Measurements from ENCODE around the gene CLIC6.

The CLIC6 gene

DNA sequence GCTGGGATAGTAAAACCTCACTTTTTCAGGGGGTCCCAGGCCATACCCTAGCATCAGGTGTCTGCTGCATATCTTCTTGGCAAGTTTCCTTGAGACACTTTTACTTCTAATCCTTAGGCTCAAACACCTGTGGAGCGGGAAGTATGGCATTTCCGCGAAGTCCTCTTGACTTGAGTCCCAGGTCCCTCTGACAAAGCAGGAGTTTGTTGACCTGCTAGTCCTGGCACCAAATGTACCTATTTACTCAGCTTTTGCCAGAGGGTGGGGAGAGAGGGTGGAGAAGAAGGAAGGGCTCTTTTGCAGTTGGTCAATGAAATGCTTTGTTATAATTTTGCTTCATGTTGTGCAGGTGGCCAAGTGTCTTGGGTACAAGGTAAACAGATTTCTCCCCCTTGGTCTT is 59.7 kb downstream of the CLIC6 start:
- no peak for DNase-seq

DNA sequence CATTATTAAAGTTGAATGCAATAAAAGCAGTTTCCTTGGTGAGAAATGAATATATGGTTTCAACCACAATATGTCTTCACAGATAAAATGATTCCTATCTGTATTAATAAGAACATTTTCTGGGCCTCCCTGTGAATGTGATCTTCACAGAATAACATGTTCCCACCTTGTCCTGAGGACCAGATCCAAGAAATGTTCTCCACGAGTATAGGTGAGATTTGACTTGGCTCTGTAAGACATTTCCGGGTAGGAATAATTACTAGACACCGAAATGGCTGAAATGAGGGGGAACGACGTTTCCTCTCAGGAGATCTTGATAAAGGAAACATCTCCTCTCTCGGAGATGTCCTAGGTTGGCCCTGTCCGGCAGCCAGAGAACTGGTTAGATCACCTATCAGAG is 61.4 kb downstream of the CLIC6 start:
- no peak for DNase-seq

DNA sequence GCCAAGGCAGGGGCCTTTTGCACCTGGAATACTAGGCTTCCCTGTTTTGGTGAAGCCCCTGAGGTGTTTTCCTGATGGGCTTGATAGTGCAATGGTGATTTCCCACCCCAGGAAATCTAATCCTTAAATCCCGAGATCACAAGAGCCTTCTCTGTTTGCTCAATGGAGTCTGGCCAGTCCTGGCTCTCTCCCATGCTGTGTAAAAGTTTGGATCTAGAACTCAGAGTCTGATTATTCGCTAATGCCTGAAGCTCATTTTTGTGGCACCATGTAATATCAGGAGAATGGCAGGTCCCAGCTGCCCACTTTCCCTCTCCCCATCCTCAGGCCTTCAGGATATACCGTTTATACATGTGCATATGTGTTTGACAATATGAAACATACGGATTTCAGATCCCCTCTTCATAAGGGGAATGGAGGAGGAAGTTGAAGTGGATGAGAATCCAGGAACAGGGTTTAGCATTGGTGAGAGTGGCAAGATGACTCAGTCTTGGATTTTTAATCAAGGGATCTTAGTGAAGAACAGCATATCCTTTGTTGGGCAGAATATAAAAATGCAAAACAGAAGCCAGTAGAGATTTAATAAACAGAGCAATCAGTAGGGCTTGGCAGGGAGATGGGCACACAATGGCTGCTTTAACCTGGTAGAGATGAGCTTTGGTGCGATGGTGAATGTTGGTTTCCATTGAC is 62.1 kb downstream of the CLIC6 start:
- DNase-seq, result no peak

DNA sequence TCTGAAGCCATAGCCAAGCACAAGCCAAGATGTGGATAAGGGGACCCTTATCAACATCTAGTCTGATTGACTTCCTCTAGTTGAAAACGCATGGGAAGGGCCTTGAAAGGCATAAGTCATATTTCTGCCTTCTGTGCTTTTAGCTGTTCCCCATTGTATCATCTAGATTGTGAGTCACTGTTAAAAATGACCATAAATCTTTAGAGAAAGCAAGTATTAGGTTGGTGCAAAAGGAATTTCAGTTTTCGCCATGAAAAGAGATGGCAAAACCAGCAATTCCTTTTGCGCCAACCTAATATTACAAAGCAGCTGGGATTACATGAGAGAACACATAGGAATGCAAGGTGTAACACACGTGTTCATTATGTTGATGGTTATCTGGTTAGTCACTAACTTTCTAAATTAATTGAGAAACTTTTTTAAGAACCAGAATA is 63.6 kb downstream of the CLIC6 start:
- DNase-seq, result no peak

DNA sequence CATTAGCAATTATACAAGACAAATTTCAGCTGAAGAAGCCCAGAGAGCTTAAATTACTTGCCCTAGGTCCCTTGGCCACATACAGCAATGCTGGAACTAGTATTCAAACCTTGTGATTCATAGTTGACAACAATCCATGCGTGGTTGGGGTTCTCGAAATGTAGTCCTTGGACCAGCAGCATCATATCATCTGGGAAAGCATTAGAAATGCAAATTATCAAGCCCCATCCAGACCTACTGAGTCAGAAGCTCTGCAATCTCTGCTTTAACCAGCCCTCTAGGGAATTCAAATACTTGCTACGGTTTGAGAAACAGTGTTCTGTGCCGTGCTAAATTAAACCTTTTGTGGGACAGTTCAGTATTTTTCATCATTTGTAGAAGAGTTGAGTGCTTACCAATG is 65.1 kb downstream of the CLIC6 start:
- DNase-seq, result no peak

DNA sequence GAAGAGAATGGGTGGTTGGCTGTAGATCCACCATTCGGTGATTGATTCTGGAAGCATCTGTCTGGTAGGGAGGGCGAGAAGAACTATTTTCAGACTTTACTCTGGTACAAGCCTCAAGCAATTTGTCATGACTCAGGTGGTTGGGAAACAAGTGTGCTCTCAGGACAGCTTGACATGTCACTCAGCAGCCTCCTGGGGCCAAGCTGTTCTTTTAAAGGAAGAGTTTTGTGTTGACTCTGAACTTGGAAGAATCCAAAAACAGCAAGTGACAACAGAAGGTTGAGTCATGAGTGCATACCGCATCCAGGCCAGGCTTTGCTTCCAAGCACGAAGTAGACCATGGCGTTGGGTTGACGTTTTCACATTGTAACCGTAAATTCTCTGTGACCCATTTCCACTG is 65.9 kb downstream of the CLIC6 start:
- DNase-seq, result no peak

DNA sequence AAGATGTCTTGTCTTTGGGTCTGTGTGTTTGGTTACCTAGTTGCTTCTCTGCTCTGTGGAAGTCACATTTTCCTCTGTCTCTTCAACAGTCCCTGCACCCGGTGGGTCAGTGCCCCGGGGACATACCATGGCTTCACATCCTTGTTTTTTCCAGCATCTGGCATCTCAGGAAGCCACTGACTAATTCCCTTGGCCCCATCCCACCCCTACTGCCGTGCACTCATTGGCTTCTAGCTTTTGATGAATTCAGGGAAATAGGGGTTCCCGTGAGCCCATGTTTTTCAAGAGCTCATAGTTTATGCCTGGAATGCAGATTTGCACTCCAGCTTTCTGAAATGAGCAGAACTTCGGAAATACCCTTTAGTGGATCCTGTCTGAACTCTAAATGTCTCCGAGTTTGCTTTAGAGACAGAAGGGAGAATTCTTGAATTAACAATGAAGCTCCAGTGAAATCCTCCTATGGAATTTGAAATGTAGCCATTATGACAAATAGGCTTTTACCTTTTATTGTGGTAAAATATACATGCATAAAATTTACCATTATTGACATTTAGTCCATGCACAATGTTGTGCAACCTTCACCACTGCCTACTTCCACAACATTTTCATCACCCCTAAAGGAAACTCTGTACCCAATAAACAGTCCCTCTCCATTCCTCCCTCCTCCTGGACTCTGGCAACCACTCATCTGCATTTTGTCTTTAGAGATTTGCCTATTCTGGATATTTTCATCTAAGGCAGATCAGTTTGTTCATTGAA is 67.5 kb downstream of the CLIC6 start:
- no peak for DNase-seq

DNA sequence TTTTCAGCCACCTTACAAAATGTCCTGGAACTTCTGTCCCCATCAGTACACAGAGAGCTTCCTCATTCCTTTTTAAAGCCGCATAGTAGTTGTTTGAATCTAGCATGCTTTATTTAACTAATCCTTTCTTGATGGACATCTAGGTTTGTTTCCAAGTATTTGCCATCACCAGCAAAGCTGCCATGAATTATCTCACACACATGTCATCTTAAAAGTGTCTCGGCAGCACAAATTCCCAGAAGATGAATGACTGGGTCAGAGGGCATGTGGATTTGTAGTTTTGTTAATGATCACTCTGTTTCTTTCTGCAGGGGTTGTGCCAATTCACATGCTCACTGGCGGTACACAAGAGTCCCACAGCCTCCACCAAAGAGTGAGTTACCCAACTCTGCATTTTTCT is 68.3 kb downstream of the CLIC6 start:
- DNase-seq, result no peak

DNA sequence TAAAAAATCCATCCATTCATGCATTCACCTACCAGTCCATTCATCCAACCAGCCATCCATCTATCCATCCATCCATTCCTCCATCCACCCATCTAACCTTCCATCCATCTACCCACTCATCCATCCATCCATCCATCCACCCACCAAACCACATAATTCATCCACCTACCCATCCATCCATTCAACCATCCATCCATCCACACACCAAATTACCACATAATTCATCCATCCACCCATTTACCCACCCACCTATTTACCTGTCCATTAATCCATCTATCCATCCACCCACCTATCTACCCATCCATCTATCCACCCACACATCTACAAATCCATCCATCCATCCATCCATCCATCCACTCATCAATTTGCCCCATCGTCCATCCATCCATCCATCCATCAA is 71.4 kb downstream of the CLIC6 start:
- no peak for DNase-seq

DNA sequence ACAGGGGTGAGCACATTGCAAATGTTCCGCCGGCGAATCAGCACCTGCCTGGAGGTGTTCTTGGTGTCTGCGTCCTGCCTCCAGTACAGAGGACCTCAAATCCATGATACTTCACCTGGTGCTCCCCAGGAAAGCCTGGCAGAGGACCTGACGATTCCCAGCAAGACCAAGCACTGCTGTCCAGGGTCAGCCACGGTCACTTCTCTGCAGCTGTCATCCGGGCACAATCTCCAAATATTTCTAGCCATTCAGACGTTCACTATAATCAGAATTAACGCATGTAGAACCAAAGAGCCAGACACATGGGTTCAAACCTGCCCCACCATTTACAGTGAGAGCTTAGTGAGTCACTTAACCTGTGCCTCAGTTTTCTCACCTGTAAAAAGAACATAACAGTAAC is 74.5 kb downstream of the CLIC6 start:
- no peak for DNase-seq

DNA sequence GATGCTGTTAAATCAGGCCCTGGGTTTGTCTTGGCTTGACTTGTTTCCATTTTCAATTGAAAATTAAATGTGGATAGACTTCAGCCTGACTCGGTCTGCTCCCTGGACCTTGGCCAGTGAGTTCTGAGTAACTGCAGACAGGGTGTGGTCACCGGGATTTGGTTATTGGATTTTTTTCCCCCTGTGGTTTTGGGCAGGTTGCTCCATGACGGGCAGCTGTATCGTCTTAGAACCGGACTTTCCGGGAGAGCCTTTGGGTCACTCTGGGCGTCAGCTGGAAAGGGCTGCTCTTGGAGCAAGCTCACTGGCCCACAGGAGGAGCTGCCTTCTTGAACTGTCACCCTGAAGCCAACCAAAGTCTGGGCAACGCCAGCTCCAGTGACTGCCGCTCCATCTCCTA is 75.0 kb downstream of the CLIC6 start:
- DNase-seq, result no peak

DNA sequence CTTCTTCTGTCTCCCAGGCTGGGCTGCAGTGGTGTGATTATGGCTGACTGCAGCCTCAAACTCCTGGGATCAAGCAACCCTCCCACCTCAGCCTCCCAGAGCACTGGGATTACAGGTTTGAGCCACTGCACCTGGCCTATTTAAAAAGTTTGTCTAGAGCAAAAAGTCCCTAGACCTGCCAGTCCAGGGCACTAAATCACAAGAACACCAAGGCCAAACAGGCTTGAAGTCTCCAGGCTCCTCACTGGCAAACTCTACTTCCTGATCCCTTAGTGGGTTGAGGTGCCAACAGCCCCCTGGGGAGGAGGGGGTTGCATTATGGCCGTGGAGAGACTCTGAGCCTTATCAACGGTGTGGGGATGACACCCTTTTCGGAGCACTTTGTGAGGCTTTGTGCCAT is 76.0 kb downstream of the CLIC6 start:
- no peak for DNase-seq

DNA sequence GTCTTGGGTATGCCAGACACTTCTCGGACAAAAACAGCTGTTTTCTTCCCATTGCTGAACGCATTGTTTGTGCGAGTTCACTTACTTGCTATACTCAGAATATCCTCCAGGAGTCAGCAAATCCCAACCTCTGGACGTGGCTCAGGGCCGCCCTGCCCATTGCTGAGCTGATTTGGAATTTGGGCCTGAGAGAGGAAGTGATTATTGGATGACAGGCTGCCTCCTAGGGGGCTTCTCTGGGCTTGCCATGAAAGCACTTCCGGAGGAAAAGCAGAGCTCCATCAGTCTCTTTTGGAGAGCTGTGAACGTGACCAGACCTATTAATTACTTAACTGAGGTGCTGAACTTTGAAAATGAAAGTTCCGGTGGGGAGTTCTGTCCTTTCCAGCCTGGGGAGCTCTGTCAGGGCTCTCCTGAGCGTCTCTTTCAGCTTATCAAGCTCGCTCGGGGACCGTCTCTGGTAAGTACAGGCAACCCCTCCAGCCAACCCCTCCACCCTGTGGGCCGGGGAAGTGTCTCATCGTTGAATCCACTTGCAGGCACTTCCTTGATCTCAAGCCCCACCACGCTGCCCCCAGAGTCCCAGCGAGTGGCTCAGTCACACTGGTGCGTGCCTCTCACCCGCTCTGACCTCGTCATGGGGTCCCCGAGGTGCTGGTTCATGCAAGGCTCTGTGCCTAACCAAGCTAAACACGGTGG is 76.9 kb downstream of the CLIC6 start:
- peak; percentile 91 for DNase-seq

DNA sequence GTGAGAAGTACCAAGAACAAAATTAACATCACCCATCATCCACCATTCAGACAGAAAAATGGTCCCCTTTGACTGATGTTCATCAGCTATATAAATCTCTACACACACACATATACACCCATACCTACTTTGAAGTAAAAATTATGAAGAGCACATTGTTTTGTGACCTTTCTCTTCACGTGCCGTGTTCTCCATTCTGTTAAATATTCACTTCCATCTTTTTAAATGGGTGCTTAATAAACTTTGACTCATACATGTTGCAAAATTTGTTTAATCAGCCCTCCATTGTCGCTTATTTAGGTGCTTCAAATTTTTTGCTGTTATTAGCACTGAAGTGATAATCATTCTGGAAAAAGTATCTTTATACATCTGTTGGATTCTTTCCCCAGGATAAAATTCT is 80.1 kb downstream of the CLIC6 start:
- no peak for DNase-seq

DNA sequence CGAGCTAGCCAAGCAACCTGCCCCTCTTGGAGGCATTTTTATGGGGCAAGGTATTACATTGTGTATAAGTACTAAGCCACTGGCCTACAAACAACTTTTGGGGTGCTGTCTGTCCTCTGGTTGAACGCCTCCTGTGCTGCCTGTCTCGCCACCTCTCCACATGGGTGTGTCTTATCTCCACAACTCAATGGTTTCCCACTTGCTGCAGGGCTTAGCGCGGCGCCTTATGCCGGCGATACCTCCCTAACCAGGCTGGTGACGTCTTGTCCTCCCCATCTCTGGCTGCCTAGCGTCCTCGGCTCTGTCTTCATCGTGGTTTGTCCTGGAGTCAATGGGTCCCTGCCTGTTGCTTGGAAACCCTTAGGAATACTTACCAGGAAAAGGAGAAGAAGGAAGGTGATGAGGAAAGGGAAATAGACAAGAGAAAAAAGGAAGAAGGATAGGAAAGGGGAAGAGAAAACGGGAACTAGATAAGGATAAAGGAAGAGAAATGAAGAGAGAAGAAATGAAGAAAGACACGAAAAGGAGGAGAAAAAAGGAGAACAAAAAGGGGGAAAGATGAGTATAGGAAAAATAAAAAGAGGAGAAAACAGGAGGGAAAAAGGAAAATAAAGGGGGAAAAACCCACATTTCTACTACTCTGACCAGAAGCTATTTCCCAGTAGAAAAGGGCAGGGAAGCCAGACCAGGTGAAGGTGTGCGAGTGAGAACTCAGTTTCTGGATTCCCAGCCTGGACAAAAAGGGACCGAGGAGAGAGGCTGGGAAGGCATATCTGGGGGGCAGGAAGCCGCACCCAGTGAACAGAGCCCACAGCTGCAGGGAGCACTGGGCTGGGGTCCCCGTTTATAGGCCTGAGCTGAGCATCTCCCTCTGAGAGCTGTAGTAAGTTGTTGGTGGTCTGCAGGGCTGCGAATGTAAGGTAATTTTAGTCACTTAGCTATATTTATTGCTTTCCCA is 86.2 kb downstream of the CLIC6 start:
- DNase-seq, result no peak

DNA sequence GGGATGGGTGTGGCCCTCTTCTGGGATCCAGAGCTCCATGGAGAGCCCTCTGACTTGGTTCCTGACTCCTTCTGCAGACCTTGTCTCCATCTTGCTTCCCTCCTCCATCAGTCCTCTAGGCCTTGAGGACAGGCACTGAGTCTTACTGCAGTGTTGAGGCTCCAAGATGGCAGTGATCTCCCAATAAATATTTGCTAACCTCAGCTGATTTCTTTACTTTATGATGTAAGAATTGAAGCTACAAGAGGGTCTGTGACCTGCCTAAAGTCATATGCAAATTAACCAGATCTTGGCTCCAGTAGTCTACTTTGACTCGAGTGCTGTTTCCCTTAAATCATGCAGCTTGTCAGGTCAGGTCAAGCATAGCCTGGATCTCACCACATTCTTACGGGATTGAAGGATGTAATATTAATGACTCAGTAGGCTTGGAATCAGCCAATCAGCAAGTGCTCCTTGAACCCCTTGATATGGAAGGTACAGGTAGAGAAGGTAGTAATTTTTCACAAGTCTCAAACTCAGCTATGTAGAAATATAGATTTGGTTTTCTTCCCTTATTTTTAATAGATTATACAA is 93.0 kb downstream of the CLIC6 start:
- no peak for DNase-seq

DNA sequence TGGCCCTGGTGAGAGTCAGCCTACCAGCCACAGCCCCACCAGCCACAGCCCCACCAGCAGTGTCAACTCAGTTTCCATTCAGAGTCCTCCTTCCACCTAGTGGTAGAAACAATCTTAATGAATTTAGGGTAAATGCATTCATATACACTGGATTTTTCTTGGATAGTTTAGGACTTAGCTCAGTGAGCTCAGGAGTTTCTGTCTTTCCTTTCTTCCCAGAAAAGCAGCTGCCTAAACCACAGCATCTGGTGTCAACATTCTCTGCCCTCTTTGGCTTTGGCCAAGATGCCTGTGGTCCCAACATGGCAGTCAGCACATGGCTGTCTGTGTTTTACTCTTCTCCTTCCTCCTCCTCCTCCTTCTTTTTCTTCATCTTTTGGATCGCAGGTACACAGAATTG is 94.0 kb downstream of the CLIC6 start:
- no peak for DNase-seq

DNA sequence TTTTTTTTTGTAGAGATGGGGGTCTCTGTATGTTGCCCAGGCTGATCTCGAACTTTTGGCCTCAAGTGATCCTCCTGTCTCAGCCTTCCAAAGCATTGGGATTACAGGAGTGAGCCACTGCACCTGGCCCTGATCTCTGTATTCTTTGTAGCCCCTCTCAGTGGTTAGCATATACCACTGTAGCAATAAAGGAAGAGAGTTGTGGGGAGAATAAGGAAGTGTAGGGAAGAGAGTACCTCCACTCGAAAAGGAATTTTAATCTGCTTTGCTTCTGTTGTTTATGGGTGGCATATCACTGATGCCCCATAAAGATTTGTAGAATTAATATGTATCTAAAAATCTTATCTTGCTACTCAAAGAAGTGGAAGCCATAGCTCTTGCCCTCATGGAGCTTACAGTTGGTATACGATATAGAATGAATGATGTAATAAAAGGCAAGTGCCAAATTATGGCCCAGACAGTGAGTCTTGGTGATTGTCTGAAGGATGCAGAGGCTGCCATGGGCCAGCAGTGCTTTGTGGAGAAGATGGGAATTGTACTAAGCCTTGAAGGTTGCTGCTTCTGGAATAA is 96.0 kb downstream of the CLIC6 start:
- DNase-seq, result no peak

DNA sequence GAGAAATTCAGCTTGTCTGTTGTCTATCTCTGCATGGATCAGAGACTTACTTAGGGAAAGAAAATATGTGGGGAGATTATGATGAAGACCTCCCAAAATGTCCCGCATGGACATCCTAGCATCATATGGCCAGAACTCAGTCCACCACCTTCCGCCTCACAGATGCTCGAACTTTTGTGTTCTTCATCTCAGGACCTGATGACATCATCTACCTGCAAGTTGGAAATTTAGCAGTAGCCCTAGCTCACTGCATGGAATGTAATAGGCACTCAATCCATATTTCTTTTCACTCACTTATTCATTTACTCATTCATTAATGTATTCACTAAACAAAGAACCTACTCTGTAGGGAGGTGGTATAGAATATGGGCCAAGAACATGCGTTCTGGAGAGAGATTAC is 96.8 kb downstream of the CLIC6 start:
- no peak for DNase-seq

DNA sequence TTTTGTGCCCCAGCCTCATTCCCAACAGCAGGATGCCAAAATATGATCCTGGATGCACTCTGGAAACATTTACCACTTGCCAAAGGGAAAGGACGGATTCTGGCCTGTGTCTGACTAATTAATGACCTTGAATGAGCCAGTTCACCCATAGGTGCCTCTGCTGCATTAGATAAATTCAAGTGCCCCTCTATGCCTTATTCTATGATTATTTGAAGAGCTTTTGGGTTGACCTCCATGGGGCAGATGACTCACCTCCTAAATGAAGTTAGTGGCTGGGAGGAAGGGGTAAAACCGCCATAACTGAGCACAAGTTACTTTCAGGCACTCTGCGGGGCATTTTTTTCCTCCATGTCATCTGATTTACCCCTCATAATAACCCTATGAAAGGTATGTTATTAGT is 98.1 kb downstream of the CLIC6 start:
- DNase-seq, result no peak

All from NCI-H82 (cell line).